Gastrocnemius medialis (tissue), 4 donors: ENCODE results near the gene FOXC2.

ENCODE experiments used
- POLR2A ChIP-seq, 2 donors: fragments of 450-650 bp; IDR thresholded peaks; one replicate each; pipeline ENCODE4 v1.6.1; 2017; ENCODE audit warnings: antibody characterized with exemption in 2 of 2, mild to moderate bottlenecking in 2 of 2, moderate library complexity in 2 of 2
- TF ChIP-seq, protein P1 (sequence below), 5 experiments: fragments of 450-650 bp in 3 of 5; fragments of 200-600 bp in 2 of 5; sonication (generic) in 2 of 5; IDR thresholded peaks in 4 of 5; conservative IDR thresholded peaks in 1 of 5; 1 replicate in 4 of 5; 2 replicates in 1 of 5; pipeline ENCODE4 v1.5.1; 2016 to 2019; ENCODE audit warnings: antibody characterized with exemption in 5 of 5, mild to moderate bottlenecking in 3 of 5, moderate library complexity in 3 of 5

GRCh38 chr16:86602521-86602920 is 35.9 kb downstream of the FOXC2 start:
- TF ChIP-seq, protein P1, sequence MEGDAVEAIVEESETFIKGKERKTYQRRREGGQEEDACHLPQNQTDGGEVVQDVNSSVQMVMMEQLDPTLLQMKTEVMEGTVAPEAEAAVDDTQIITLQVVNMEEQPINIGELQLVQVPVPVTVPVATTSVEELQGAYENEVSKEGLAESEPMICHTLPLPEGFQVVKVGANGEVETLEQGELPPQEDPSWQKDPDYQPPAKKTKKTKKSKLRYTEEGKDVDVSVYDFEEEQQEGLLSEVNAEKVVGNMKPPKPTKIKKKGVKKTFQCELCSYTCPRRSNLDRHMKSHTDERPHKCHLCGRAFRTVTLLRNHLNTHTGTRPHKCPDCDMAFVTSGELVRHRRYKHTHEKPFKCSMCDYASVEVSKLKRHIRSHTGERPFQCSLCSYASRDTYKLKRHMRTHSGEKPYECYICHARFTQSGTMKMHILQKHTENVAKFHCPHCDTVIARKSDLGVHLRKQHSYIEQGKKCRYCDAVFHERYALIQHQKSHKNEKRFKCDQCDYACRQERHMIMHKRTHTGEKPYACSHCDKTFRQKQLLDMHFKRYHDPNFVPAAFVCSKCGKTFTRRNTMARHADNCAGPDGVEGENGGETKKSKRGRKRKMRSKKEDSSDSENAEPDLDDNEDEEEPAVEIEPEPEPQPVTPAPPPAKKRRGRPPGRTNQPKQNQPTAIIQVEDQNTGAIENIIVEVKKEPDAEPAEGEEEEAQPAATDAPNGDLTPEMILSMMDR (IDR thresholded peaks at IDR 0.05 in 4 of 5, conservative IDR thresholded peaks at IDR 0.05 in 1 of 5) = no peak
- no peak for TF ChIP-seq POLR2A (IDR thresholded peaks at IDR 0.05)
